Liver (tissue), 9 donors: ENCODE measurements around the gene ACOT13. TPM values are rescaled to one million over a fixed set of nuclear protein-coding genes. Genes with fewer than 3 reads are reported as not detected.
"Not testable (repeated sequence)": the region's sequence is repeated elsewhere in the genome, so short reads cannot be mapped to it uniquely, and the experiment has no call there.

Experiments used
- DNase-seq: peaks from one replicate; pipeline ENCODE4 v3.0.0-alpha.2; 2017; ENCODE audit warnings: low spot score
- H3K27ac ChIP-seq, 2 donors: one replicate each; pipeline ENCODE4 v1.7.0; 2013; ENCODE audit warnings: inconsistent platforms in 2 of 2, low read length in 2 of 2, control low read depth in 1 of 2, low read depth in 1 of 2, mild to moderate bottlenecking in 1 of 2
- H3K27me3 ChIP-seq, 4 donors: one replicate each; pipeline versions ENCODE4 v1.6.1 to v1.7.0; 2013; ENCODE audit warnings: low read length in 3 of 4, inconsistent platforms in 1 of 4, mild to moderate bottlenecking in 1 of 4, moderate library complexity in 1 of 4; ENCODE audit not compliant: control insufficient read depth in 4 of 4, insufficient read depth in 4 of 4
- H3K36me3 ChIP-seq, 4 donors: one replicate each; pipeline versions ENCODE4 v1.6.1 to v1.7.0; 2013; ENCODE audit warnings: low read length in 3 of 4, mild to moderate bottlenecking in 3 of 4, low read depth in 1 of 4, moderate library complexity in 1 of 4; ENCODE audit not compliant: control insufficient read depth in 4 of 4, insufficient read depth in 3 of 4
- H3K4me1 ChIP-seq, 4 donors: one replicate each; pipeline versions ENCODE4 v1.6.1 to v1.7.0; 2013; ENCODE audit warnings: low read length in 3 of 4, mild to moderate bottlenecking in 3 of 4, moderate library complexity in 1 of 4; ENCODE audit not compliant: control insufficient read depth in 4 of 4, insufficient read depth in 4 of 4
- H3K4me3 ChIP-seq, 3 donors: one replicate each; pipeline versions ENCODE4 v1.6.1 to v1.7.0; 2013; ENCODE audit warnings: low read length in 3 of 3, control low read depth in 1 of 3, low read depth in 1 of 3, mild to moderate bottlenecking in 1 of 3
- H3K9ac ChIP-seq, 2 donors: one replicate each; pipeline ENCODE4 v1.7.0; 2013; ENCODE audit warnings: low read length in 2 of 2, mild to moderate bottlenecking in 2 of 2, moderate library complexity in 2 of 2, control low read depth in 1 of 2, low read depth in 1 of 2
- H3K9me3 ChIP-seq, 4 donors: one replicate each; pipeline versions ENCODE4 v1.6.1 to v1.7.0; 2013; ENCODE audit warnings: low read length in 3 of 4; ENCODE audit not compliant: control insufficient read depth in 4 of 4
- EGR1 ChIP-seq, 2 donors: IDR thresholded peaks; 2 replicates each; pipeline ENCODE4 v1.6.1; 2016 to 2018; ENCODE audit warnings: antibody characterized with exemption in 2 of 2, low read depth in 2 of 2
- FOXA1 ChIP-seq: IDR thresholded peaks from 2 replicates; pipeline ENCODE4 v1.6.1; 2016; ENCODE audit warnings: antibody characterized with exemption
- FOXA2 ChIP-seq: IDR thresholded peaks from 2 replicates; pipeline ENCODE4 v1.6.1; 2016; ENCODE audit warnings: antibody characterized with exemption
- GABPA ChIP-seq, 2 donors: IDR thresholded peaks in 1 of 2; conservative IDR thresholded peaks in 1 of 2; 2 replicates each; pipeline ENCODE4 v1.6.1; 2016; ENCODE audit warnings: antibody characterized with exemption in 2 of 2, mild to moderate bottlenecking in 1 of 2, moderate library complexity in 1 of 2
- HNF4A ChIP-seq, 2 donors: conservative IDR thresholded peaks; 2 replicates each; pipeline ENCODE4 v1.6.1; 2016; ENCODE audit warnings: antibody characterized with exemption in 2 of 2, mild to moderate bottlenecking in 2 of 2
- HNF4G ChIP-seq: IDR thresholded peaks from 2 replicates; pipeline ENCODE4 v1.6.1; 2016; ENCODE audit warnings: antibody characterized with exemption
- JUND ChIP-seq, 2 donors: IDR thresholded peaks; 2 replicates each; pipeline ENCODE4 v1.6.1; 2016; ENCODE audit warnings: antibody characterized with exemption in 2 of 2
- NR2F2 ChIP-seq: IDR thresholded peaks from 2 replicates; pipeline ENCODE4 v1.6.1; 2016; ENCODE audit warnings: antibody characterized with exemption
- RAD21 ChIP-seq, 2 donors: IDR thresholded peaks; 2 replicates each; pipeline ENCODE4 v1.6.1; 2016; ENCODE audit warnings: antibody characterized with exemption in 2 of 2, mild to moderate bottlenecking in 2 of 2
- RXRA ChIP-seq, 2 donors: IDR thresholded peaks; 2 replicates each; pipeline ENCODE4 v1.6.1; 2017 to 2018; ENCODE audit warnings: antibody characterized with exemption in 2 of 2, mild to moderate bottlenecking in 1 of 2
- SP1 ChIP-seq: IDR thresholded peaks from 2 replicates; pipeline ENCODE4 v1.6.1; 2018; ENCODE audit warnings: antibody characterized with exemption, mild to moderate bottlenecking
- TAF1 ChIP-seq: conservative IDR thresholded peaks from 2 replicates; pipeline ENCODE4 v1.6.1; 2016; ENCODE audit warnings: antibody characterized with exemption, mild to moderate bottlenecking
- YY1 ChIP-seq: IDR thresholded peaks from 2 replicates; pipeline ENCODE4 v1.6.1; 2016; ENCODE audit warnings: antibody characterized with exemption, mild to moderate bottlenecking
- WGBS: extraction: QIAGEN DNeasy Blood & Tissue Kit; methylation state at CpG from one replicate; pipeline ENCODE4 v1.1.7; 2013; 5-methylcytosine and 5-hydroxymethylcytosine counted together
- polyA plus RNA-seq, 2 donors: library from polyadenylated mRNA; stranded (reverse) in 1 of 2; unstranded in 1 of 2; fragments of 200-250 nt in 1 of 2; fragments of >200 nt in 1 of 2; fragmentation: Nextera tagmentation in 1 of 2; extraction: Ambion mirVana in 1 of 2; gene quantifications; one replicate each; pipeline versions ENCODE4 v1.2.1 to v1.2.3, GENCODE V29; 2013 to 2015
- total RNA-seq, 2 donors: library from RNA; depleted of rRNA; stranded (reverse); fragments of >200 nt; gene quantifications; one replicate each; pipeline ENCODE4 v1.2.3, GENCODE V29; 2014
- TF ChIP-seq, protein P1 (sequence below): IDR thresholded peaks from 2 replicates; pipeline ENCODE4 v1.6.1; 2016; ENCODE audit warnings: antibody characterized with exemption
- TF ChIP-seq, protein P2 (sequence below): IDR thresholded peaks from 2 replicates; pipeline ENCODE4 v1.6.1; 2016; ENCODE audit warnings: antibody characterized with exemption
- TF ChIP-seq, protein P3 (sequence below): fragments of 150-350 bp; IDR thresholded peaks from 2 replicates; pipeline ENCODE4 v1.5.1; 2017; ENCODE audit warnings: improper control_type of control experiment, low read depth, low read length; ENCODE audit not compliant: missing input control
- TF ChIP-seq, protein P4 (sequence below): IDR thresholded peaks from 2 replicates; pipeline ENCODE4 v1.6.1; 2016; ENCODE audit warnings: antibody characterized with exemption
- TF ChIP-seq, protein P5 (sequence below): IDR thresholded peaks from 2 replicates; pipeline ENCODE4 v1.6.1; 2016; ENCODE audit warnings: antibody characterized with exemption, mild to moderate bottlenecking
- donor health status: healthy.
- donor health status: healthy.
- donor health status: healthy.
- donor health status: healthy.
- donor health status: healthy.

The ACOT13 gene
- total and polyA plus RNA-seq, 4 donors: 9.9 to 90.0 (median 21.3) TPM

DNA sequence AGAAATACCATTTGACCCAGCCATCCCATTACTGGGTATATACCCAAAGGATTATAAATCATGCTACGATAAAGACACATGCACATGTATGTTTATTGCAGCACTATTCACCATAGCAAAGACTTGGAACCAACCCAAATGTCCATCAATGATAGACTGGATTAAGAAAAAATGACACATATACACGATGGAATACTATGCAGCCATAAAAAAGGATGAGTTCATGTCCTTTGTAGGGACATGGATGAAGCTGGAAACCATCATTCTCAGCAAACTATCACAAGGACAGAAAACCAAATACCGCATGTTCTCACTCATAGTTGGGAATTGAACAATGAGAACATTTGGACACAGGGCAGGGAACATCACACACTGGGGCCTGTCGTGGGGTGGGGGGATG is 4.2 kb downstream of the ACOT13 start:
- peaks cover 6 to 43% (median 17%) of the 10 kb centered on the region in 4 donors for H3K4me1 ChIP-seq
- WGBS: 93% methylated on average over 4 of the region's 4 CpGs
- not testable (repeated sequence) for H3K9ac ChIP-seq, H3K36me3 ChIP-seq, H3K27ac ChIP-seq, H3K9me3 ChIP-seq, H3K27me3 ChIP-seq, DNase-seq, H3K4me3 ChIP-seq

DNA sequence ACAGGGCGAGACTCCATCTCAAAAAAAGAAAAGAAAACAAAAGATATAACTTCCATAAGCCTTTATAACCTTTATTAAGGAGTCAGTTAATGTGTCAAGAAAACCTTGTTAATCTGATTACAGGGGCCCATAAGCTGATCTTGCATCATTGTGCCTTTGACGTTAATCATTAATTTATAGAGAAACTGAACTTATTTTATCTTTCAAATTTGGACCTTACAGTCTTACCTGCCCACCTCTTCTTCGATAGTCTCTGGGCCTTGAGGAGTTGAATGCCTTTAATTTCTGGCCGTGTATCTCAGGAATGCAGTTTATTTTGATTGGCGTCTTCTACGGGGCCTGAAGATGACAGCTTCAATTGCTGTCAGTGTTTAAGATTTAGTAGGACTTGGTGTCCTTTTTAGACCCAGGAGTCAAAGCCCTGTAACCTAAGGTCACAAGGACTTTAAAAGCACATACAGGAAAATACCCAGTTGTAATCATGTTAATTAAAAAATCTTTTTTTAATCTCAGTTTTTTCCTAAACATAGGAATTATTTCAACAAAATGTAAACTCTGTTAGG is 5.8 kb downstream of the ACOT13 start:
- Histone ChIP-seq H3K27ac (peak overlapping the region; percentile 38 to 63), H3K4me3 (no peak overlapping the region), H3K4me1 (peaks cover 6 to 45% (median 19%) of the 10 kb centered on the region in 4 donors), H3K9me3 (no peaks in the 10 kb centered on the region), H3K27me3 (no peaks in the 10 kb centered on the region), H3K9ac (no peak overlapping the region), H3K36me3 (no peaks in the 10 kb centered on the region)
- TF ChIP-seq FOXA2 (no peak), GABPA (IDR thresholded peaks at IDR 0.05 in 1 of 2, conservative IDR thresholded peaks at IDR 0.05 in 1 of 2) (no peak), RXRA (IDR thresholded peaks at IDR 0.05) (peak; percentile 70 to 77), FOXA1 (no peak), SP1 (peak; percentile 48), TAF1 (no peak), JUND (IDR thresholded peaks at IDR 0.05) (peak in 1 of 2 donors; percentile 59), RAD21 (IDR thresholded peaks at IDR 0.05) (no peak), NR2F2 (no peak), EGR1 (IDR thresholded peaks at IDR 0.05; ENCODE audit: low read depth in 2 of 2) (no peak), HNF4G (no peak), HNF4A (conservative IDR thresholded peaks at IDR 0.05) (peak; percentile 77 to 88), YY1 (peak; percentile 14)
- TF ChIP-seq, protein P1, sequence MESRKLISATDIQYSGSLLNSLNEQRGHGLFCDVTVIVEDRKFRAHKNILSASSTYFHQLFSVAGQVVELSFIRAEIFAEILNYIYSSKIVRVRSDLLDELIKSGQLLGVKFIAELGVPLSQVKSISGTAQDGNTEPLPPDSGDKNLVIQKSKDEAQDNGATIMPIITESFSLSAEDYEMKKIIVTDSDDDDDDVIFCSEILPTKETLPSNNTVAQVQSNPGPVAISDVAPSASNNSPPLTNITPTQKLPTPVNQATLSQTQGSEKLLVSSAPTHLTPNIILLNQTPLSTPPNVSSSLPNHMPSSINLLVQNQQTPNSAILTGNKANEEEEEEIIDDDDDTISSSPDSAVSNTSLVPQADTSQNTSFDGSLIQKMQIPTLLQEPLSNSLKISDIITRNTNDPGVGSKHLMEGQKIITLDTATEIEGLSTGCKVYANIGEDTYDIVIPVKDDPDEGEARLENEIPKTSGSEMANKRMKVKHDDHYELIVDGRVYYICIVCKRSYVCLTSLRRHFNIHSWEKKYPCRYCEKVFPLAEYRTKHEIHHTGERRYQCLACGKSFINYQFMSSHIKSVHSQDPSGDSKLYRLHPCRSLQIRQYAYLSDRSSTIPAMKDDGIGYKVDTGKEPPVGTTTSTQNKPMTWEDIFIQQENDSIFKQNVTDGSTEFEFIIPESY: no peak
- TF ChIP-seq, protein P2, sequence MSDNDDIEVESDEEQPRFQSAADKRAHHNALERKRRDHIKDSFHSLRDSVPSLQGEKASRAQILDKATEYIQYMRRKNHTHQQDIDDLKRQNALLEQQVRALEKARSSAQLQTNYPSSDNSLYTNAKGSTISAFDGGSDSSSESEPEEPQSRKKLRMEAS: no peak
- TF ChIP-seq, protein P3, sequence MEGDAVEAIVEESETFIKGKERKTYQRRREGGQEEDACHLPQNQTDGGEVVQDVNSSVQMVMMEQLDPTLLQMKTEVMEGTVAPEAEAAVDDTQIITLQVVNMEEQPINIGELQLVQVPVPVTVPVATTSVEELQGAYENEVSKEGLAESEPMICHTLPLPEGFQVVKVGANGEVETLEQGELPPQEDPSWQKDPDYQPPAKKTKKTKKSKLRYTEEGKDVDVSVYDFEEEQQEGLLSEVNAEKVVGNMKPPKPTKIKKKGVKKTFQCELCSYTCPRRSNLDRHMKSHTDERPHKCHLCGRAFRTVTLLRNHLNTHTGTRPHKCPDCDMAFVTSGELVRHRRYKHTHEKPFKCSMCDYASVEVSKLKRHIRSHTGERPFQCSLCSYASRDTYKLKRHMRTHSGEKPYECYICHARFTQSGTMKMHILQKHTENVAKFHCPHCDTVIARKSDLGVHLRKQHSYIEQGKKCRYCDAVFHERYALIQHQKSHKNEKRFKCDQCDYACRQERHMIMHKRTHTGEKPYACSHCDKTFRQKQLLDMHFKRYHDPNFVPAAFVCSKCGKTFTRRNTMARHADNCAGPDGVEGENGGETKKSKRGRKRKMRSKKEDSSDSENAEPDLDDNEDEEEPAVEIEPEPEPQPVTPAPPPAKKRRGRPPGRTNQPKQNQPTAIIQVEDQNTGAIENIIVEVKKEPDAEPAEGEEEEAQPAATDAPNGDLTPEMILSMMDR: no peak
- TF ChIP-seq, protein P4, sequence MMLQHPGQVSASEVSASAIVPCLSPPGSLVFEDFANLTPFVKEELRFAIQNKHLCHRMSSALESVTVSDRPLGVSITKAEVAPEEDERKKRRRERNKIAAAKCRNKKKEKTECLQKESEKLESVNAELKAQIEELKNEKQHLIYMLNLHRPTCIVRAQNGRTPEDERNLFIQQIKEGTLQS: peak; percentile 85
- TF ChIP-seq, protein P5, sequence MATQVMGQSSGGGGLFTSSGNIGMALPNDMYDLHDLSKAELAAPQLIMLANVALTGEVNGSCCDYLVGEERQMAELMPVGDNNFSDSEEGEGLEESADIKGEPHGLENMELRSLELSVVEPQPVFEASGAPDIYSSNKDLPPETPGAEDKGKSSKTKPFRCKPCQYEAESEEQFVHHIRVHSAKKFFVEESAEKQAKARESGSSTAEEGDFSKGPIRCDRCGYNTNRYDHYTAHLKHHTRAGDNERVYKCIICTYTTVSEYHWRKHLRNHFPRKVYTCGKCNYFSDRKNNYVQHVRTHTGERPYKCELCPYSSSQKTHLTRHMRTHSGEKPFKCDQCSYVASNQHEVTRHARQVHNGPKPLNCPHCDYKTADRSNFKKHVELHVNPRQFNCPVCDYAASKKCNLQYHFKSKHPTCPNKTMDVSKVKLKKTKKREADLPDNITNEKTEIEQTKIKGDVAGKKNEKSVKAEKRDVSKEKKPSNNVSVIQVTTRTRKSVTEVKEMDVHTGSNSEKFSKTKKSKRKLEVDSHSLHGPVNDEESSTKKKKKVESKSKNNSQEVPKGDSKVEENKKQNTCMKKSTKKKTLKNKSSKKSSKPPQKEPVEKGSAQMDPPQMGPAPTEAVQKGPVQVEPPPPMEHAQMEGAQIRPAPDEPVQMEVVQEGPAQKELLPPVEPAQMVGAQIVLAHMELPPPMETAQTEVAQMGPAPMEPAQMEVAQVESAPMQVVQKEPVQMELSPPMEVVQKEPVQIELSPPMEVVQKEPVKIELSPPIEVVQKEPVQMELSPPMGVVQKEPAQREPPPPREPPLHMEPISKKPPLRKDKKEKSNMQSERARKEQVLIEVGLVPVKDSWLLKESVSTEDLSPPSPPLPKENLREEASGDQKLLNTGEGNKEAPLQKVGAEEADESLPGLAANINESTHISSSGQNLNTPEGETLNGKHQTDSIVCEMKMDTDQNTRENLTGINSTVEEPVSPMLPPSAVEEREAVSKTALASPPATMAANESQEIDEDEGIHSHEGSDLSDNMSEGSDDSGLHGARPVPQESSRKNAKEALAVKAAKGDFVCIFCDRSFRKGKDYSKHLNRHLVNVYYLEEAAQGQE: no peak
- 39% methylated on average over 6 of the region's 6 CpGs for WGBS
- no peak for DNase-seq
